Measurements from ENCODE around the gene AQP5.
A peak's percentile ranks its signal among the peaks of the same experiment; 100 is the strongest.

Gene AQP5

GRCh38 chr12:49950273-49951251 lies 11.1 kb upstream of the AQP5 start, which contains the start of gene AQP2:
Gene AQP2, plus strand, starts transcription at chr12:49950737. Its CDS starts 94 bp downstream, at chr12:49950831.
- in situ Hi-C loops (cut with MboI; ENCODE audit: low sequenced_read_pairs), result no loop called here
- H3K9me3 ChIP-seq, result no peaks in the 10 kb centered on the region
- H3K27me3 ChIP-seq (ENCODE audit: low read depth), result peaks cover 3% of the 10 kb centered on the region; the same call in 1 of the 2 replicates
- H3K36me3 ChIP-seq (replicated peaks), result no peaks in the 10 kb centered on the region
- no peak for DNase-seq (ENCODE audit: low spot score in 2 of 2)
- H3K4me1 ChIP-seq, result peaks cover 8% of the 10 kb centered on the region
- no peak within 1 kb of the TSS for H3K4me3 ChIP-seq

- H3K4me1 ChIP-seq, result no peaks in the 10 kb centered on the region
- H3K36me3 ChIP-seq (replicated peaks), result no peaks in the 10 kb centered on the region
- peaks cover 10% of the 10 kb centered on the region; the same call in 1 of the 2 replicates for H3K27me3 ChIP-seq (ENCODE audit: low read depth)
- no peaks in the 10 kb centered on the region for H3K9me3 ChIP-seq
- in situ Hi-C loops (cut with MboI; ENCODE audit: low sequenced_read_pairs), result no loop called here
- DNase-seq (ENCODE audit: low spot score in 2 of 2), result no peak
- no peak overlapping the region for H3K4me3 ChIP-seq
These were observed 10.0 kb upstream of the AQP5 start for GRCh38 chr12:49951411-49952240.

DNA sequence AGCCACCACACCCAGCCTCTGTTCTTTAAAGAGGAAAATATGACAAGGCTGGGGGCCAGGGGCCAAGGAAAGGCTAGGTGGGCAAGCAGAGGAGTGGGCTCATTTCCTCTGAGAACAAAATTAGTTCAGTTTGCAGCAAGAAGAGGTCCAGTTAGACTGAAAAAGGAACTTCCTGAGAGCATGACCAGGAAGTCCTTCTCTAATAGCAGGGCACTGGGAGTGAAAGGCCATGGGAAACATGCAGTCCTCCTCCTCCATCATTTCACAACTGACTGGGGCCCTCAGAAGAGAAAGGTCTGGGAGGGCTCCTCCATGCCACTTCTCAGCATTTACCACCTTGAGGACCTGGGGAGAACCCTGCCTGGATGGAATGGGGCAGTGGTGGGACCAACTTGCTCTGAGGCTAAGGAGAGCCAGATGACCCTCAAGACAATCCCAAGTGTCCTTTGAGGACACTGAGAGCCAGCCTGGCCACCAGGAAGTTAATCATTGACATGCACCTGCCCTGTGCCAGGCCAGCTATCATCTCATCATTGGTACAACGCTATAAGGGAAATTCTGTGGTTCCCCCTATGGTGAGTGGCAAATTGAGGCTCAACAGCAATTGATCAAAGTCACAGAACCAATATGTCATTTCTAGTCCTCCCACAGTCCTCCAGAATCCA lies 9.1 kb upstream of the AQP5 start:
- in situ Hi-C loops (cut with MboI; ENCODE audit: low sequenced_read_pairs), result no loop called here
- no peaks in the 10 kb centered on the region for H3K9me3 ChIP-seq
- no peaks in the 10 kb centered on the region for H3K36me3 ChIP-seq (replicated peaks)
- no peak overlapping the region for H3K4me3 ChIP-seq
- H3K27me3 ChIP-seq (ENCODE audit: low read depth), result peaks cover 10% of the 10 kb centered on the region; the same call in 1 of the 2 replicates
- no peaks in the 10 kb centered on the region for H3K4me1 ChIP-seq
- no peak for DNase-seq (ENCODE audit: low spot score in 2 of 2)

DNA sequence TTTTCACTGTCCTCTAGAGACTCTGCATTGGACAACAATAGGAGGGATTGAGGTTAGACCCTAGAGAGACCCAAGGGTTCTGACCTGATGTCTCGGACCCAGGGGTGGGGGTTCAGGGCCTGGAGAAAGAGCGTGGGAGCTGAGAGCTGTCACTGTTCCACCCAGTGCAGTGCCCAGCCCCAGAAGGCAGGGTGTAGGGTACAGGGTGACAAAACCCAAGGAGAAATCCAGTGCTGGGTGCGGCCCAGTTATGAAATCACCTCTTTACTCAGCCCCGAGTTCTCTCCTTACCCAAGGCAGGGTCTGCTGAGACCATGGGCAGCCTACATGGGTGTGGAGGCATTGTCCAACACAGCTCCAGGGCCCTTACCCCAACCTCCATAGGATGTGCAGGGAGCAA lies 8.5 kb upstream of the AQP5 start:
- in situ Hi-C loops (cut with MboI; ENCODE audit: low sequenced_read_pairs), result no loop called here
- DNase-seq (ENCODE audit: low spot score in 2 of 2), result no peak
- Histone ChIP-seq H3K36me3 (replicated peaks) (no peaks in the 10 kb centered on the region), H3K4me1 (no peaks in the 10 kb centered on the region), H3K27me3 (ENCODE audit: low read depth) (peaks cover 10% of the 10 kb centered on the region; the same call in 1 of the 2 replicates), H3K9me3 (no peaks in the 10 kb centered on the region), H3K4me3 (no peak overlapping the region)

DNA sequence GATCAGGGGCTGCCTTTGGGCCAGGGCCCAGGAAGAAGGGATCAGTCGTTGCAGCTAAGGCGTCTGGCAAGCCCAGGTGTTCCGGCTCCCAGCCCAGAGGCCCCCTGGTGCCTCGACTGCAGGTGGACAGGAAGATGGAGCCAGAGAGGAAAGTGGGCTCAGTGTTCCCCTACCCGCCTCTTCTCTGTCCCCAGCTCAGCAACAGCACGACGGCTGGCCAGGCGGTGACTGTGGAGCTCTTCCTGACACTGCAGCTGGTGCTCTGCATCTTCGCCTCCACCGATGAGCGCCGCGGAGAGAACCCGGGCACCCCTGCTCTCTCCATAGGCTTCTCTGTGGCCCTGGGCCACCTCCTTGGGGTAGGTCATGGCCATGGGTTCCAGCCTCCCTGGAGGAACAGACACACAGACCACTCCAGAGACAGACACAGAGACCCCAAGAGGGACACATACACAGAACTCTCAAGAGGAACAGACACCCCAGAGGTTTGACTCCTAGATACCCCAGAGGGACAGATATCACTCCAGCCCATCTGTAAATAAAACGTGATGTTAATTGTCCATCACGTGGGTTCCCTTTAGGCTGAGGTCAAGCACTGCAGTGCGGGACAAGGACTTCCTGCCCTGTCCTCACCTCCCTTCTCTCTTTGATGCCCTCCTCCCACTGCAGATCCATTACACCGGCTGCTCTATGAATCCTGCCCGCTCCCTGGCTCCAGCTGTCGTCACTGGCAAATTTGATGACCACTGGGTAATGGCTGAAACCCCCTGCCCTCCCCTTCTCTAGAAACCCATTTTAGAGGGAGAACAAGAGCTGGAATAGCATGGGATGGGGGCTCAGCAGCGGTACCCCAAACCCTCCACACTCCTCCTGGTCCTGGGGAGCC lies 7.5 kb upstream of the AQP5 start:
- H3K4me1 ChIP-seq, result no peaks in the 10 kb centered on the region
- no peak for DNase-seq (ENCODE audit: low spot score in 2 of 2)
- no peak overlapping the region for H3K4me3 ChIP-seq
- H3K36me3 ChIP-seq (replicated peaks), result no peaks in the 10 kb centered on the region
- in situ Hi-C loops (cut with MboI; ENCODE audit: low sequenced_read_pairs), result no loop called here
- peaks cover 10% of the 10 kb centered on the region; the same call in 1 of the 2 replicates for H3K27me3 ChIP-seq (ENCODE audit: low read depth)
- H3K9me3 ChIP-seq, result no peaks in the 10 kb centered on the region

DNA sequence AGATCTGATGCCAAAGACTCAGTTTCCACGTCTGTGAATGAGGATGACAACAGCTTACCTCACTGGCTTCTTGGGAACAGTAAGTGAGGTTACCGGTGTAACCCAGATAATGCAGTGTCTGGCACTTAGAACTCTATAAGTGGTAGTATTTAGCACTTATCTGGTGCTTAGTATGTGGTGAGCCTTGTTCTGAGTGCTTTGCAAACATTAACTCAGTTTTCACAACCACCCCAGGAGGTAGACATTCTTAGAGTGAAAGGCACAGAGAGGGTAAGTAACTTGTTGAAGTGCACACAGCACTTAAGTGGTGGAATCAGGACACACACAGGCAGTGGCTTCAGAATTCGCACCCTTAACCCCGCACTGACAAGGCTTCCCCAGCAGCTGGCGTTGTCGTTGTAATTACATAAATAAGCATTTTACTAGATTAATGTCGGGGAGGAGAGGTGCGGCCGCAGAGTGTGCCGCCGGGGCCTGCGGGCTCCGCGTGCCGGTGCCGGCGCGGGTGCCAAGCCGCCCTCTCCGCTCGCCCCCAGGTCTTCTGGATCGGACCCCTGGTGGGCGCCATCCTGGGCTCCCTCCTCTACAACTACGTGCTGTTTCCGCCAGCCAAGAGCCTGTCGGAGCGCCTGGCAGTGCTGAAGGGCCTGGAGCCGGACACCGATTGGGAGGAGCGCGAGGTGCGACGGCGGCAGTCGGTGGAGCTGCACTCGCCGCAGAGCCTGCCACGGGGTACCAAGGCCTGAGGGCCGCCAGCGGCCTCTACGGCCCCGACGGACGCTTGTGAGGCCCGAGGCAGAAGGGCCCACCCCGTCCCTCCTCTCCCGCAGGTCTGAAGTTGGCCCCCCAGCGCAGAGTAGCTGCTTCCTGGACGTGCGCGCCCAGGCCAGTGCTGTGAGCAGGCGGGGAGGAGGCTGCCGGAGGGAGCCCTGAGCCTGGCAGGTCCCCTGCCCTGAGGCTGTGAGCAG lies 6.5 kb upstream of the AQP5 start:
- in situ Hi-C loops (cut with MboI; ENCODE audit: low sequenced_read_pairs), result no loop called here

DNA sequence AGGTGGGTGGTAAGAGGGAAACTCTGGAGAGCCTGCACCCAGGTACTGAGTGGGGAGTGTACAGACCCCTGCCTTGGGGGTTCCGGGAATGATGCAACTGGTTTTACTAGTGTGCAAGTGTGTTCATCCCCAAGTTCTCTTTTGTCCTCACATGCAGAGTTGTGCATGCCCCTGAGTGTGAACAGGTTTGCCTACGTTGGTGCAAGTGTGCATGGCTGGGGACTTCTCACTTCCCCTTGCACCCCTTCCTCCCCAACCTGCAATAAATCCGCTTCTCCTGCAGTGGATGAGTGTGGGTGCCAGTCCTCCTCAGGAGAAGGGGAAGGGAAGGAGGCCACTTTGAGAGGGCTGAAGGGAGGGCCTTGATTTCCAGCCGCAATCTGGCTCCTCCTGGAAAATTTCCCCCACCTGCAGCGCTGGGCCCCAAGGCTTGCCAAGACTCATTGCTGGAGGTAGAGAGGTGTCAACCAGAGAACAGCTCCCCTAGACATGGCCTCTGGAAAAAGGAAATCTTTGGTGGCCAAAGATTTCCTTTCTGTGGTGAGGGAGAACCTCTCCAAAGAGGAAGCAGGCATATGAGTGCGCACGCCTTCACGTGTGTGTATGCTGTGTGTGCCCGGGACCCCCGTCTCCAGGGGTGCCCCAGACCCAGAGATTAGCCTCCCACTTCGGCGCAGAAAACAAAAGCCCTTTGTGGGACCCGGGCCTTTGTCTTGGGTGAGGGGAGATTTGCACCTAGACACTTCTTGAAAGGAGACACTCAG lies 5.6 kb upstream of the AQP5 start:
- Histone ChIP-seq H3K36me3 (replicated peaks) (no peaks in the 10 kb centered on the region), H3K27me3 (ENCODE audit: low read depth) (peaks cover 13% of the 10 kb centered on the region), H3K9me3 (no peaks in the 10 kb centered on the region), H3K4me3 (no peak overlapping the region), H3K4me1 (no peaks in the 10 kb centered on the region)
- in situ Hi-C loops (cut with MboI; ENCODE audit: low sequenced_read_pairs), result no loop called here
- no peak for DNase-seq (ENCODE audit: low spot score in 2 of 2)

More for the DNA sequence above, 6.5 kb upstream of the AQP5 start:
- Histone ChIP-seq H3K9me3 (no peaks in the 10 kb centered on the region), H3K4me1 (no peaks in the 10 kb centered on the region), H3K36me3 (replicated peaks) (no peaks in the 10 kb centered on the region), H3K27me3 (ENCODE audit: low read depth) (peaks cover 10% of the 10 kb centered on the region), H3K4me3 (no peak overlapping the region)
- no peak for DNase-seq (ENCODE audit: low spot score in 2 of 2)

GRCh38 chr12:49956663-49957569 lies 4.8 kb upstream of the AQP5 start:
- in situ Hi-C loops (cut with MboI; ENCODE audit: low sequenced_read_pairs), result no loop called here
- Histone ChIP-seq H3K9me3 (no peaks in the 10 kb centered on the region), H3K27me3 (ENCODE audit: low read depth) (peaks cover 13% of the 10 kb centered on the region), H3K4me1 (no peaks in the 10 kb centered on the region), H3K36me3 (replicated peaks) (no peaks in the 10 kb centered on the region), H3K4me3 (no peak overlapping the region)
- no peak for DNase-seq (ENCODE audit: low spot score in 2 of 2)

GRCh38 chr12:49957570-49957967 lies 4.1 kb upstream of the AQP5 start:
- no peak overlapping the region for H3K4me3 ChIP-seq
- peaks cover 13% of the 10 kb centered on the region for H3K27me3 ChIP-seq (ENCODE audit: low read depth)
- no peaks in the 10 kb centered on the region for H3K36me3 ChIP-seq (replicated peaks)
- H3K9me3 ChIP-seq, result no peaks in the 10 kb centered on the region
- no peak for DNase-seq (ENCODE audit: low spot score in 2 of 2)
- in situ Hi-C loops (cut with MboI; ENCODE audit: low sequenced_read_pairs), result no loop called here
- no peaks in the 10 kb centered on the region for H3K4me1 ChIP-seq

DNA sequence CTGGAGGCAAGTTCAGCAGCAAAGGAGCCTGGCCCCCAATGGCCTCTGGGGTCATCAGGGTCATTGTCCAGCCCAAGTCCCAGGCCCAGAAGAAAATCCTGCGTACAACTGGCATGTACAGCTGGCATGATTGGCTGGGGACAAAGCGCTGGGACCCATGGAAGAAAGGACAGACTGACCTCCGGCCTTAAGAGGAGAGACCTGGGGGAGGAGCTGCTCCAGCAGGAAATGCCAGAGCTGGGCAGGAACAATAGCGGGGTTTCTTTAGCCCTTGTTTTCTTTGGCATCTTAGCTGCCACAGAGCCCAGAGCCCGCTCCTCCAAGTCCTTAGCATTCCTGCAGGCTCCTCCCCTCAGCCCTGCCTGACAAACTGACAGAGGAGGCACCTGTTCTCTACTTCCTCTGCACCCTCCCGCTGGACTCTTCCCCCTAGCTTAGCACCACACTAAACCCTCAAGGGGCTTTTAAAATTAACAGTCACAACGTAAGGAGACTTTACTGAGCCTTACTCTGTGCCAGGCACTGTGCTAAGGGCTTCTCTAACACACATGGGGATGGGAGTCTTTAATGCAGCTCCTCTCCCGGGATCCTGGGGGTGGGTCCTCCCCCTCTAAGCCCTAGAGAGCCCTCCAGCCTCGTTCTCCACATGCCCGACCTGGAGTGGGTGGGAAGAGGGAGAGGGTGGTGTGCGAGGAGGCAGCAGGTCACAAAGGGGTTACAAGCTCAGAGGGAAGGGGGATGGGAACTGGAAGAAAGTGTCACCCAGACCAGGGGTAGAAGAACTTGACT lies 1.8 kb upstream of the AQP5 start:
- peaks cover 17% of the 10 kb centered on the region for H3K27me3 ChIP-seq (ENCODE audit: low read depth)
- no peaks in the 10 kb centered on the region for H3K36me3 ChIP-seq (replicated peaks)
- peak; percentile 25 to 52 for DNase-seq (ENCODE audit: low spot score in 2 of 2)
- no peak overlapping the region for H3K4me3 ChIP-seq
- H3K9me3 ChIP-seq, result no peaks in the 10 kb centered on the region
- H3K4me1 ChIP-seq, result no peaks in the 10 kb centered on the region
- in situ Hi-C loops (cut with MboI; ENCODE audit: low sequenced_read_pairs), result no loop called here
